ENCODE measurements around the gene KISS1. TPM values are rescaled to one million over a fixed set of nuclear protein-coding genes. Genes with fewer than 3 reads are reported as not detected.

Gene KISS1
- total and polyA plus RNA-seq, 2 experiments from 2014 or later: 2.0 to 12.9 TPM

- no peak for TF ChIP-seq EZH2 (IDR thresholded peaks at IDR 0.05; ENCODE audit: borderline replicate concordance)
- TF ChIP-seq CTCF (IDR thresholded peaks at IDR 0.05; ENCODE audit: poor library complexity): no peak
- no peak for TF ChIP-seq EZH2phosphoT487 (IDR thresholded peaks at IDR 0.05; ENCODE audit: low read depth, severe bottlenecking, unreplicated experiment)
- 92% methylated on average over 3 of the region's 3 CpGs for WGBS (ENCODE audit: low lambda C conversion rate, missing lambda C conversion rate)
- Histone ChIP-seq H4K20me1 (ENCODE audit: insufficient read depth, poor library complexity, severe bottlenecking) (no peaks in the 10 kb centered on the region), H3K79me2 (no peaks in the 10 kb centered on the region), H3K9me3 (ENCODE audit: low read depth) (no peaks in the 10 kb centered on the region), H3K4me1 (ENCODE audit: insufficient read depth) (no peaks in the 10 kb centered on the region), H3K4me2 (no peak overlapping the region), H3K9me2 (replicated peaks; ENCODE audit: insufficient read depth) (no peaks in the 10 kb centered on the region), H3K27me3 (no peaks in the 10 kb centered on the region), H3K4me3 (no peak overlapping the region), H2AFZ (no peak overlapping the region), H3K27ac (no peak overlapping the region), H3K36me3 (replicated peaks; ENCODE audit: insufficient read depth, low read depth) (no peaks in the 10 kb centered on the region)
- DNase-seq (ENCODE audit: low spot score): no peak
These were observed 55.2 kb downstream of the KISS1 start for GRCh38 chr1:204141131-204141530.

Other genes starting within 250 kb of the KISS1 start
- gene SOX13, start 123.4 kb downstream of the KISS1 start, total RNA-seq: 11.5 and 11.9 TPM in 2 replicates
- gene SOX13, start 123.4 kb downstream of the KISS1 start, polyA plus RNA-seq: 22.3 and 24.6 TPM in 2 replicates
- gene ETNK2, start 44.4 kb downstream of the KISS1 start, total RNA-seq: 51.1 and 59.4 TPM in 2 replicates
- 50.7 and 71.9 TPM in 2 replicates for gene ETNK2, start 44.4 kb downstream of the KISS1 start, polyA plus RNA-seq
- 15.4 and 16.2 TPM in 2 replicates for gene REN, start 30.2 kb downstream of the KISS1 start, total RNA-seq
- 18.4 and 39.7 TPM in 2 replicates for gene REN, start 30.2 kb downstream of the KISS1 start, polyA plus RNA-seq
- gene GOLT1A, start 17.5 kb upstream of the KISS1 start, total RNA-seq: 13.6 and 26.6 TPM in 2 replicates
- gene GOLT1A, start 17.5 kb upstream of the KISS1 start, polyA plus RNA-seq: 34.7 and 36.0 TPM in 2 replicates
- 14.3 and 31.5 TPM in 2 replicates for gene PLEKHA6, start 163.4 kb upstream of the KISS1 start, total RNA-seq
- 12.4 and 14.3 TPM in 2 replicates for gene PLEKHA6, start 163.4 kb upstream of the KISS1 start, polyA plus RNA-seq
- gene PPP1R15B, start 215.3 kb upstream of the KISS1 start, total RNA-seq: 66.9 and 77.0 TPM in 2 replicates
- gene PPP1R15B, start 215.3 kb upstream of the KISS1 start, polyA plus RNA-seq: 31.2 and 34.0 TPM in 2 replicates

Data from hepatocyte (in vitro differentiated cells).